ENCODE results near the gene SLC2A8.
A peak's percentile ranks its signal among the peaks of the same experiment; 100 is the strongest.

SLC2A8 gene

GRCh38 chr9:127418037-127418471 is 21.1 kb downstream of the SLC2A8 start:
- no peak for TF ChIP-seq CTCF (conservative IDR thresholded peaks at IDR 0.05; ENCODE audit: control insufficient read depth, insufficient read depth, low read depth, low read length)
- no peak for DNase-seq (ENCODE audit: low read depth)
- no peak overlapping the region for H3K4me3 ChIP-seq (ENCODE audit: control insufficient read depth, low read depth, low read length)

DNA sequence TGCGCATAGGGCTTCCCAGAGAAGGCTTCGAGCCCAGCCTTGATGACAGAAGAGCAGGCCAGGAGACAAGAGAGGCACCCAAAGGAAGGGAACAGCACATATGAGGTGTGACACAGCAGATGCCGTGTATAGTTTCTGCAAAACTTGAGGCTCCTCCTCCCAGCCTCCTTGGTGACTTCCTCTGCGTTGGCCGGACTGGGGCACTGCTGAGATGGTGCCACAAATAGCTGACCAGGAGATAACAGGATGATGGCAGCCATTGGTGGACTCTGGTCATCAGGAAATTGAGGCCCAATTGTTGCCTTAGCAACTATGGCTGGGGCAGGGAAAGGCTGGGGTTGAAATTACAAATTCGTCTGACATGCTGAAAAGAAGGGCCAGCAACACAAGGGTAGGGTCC is 22.4 kb downstream of the SLC2A8 start:
- no peak overlapping the region for H3K4me3 ChIP-seq (ENCODE audit: control insufficient read depth, low read depth, low read length)
- no peak for DNase-seq (ENCODE audit: low read depth)
- TF ChIP-seq CTCF (conservative IDR thresholded peaks at IDR 0.05; ENCODE audit: control insufficient read depth, insufficient read depth, low read depth, low read length): no peak

GRCh38 chr9:127421057-127421456 is 24.1 kb downstream of the SLC2A8 start:
- DNase-seq (ENCODE audit: low read depth): no peak
- no peak overlapping the region for H3K4me3 ChIP-seq (ENCODE audit: control insufficient read depth, low read depth, low read length)
- no peak for TF ChIP-seq CTCF (conservative IDR thresholded peaks at IDR 0.05; ENCODE audit: control insufficient read depth, insufficient read depth, low read depth, low read length)

- DNase-seq (ENCODE audit: low read depth): no peak
- no peak for TF ChIP-seq CTCF (conservative IDR thresholded peaks at IDR 0.05; ENCODE audit: control insufficient read depth, insufficient read depth, low read depth, low read length)
- H3K4me3 ChIP-seq (ENCODE audit: control insufficient read depth, low read depth, low read length): no peak overlapping the region
Measured at GRCh38 chr9:127422133-127422782, 25.3 kb downstream of the SLC2A8 start.

- no peak for DNase-seq (ENCODE audit: low read depth)
- H3K4me3 ChIP-seq (ENCODE audit: control insufficient read depth, low read depth, low read length): peak overlapping the region; percentile 76
- no peak for TF ChIP-seq CTCF (conservative IDR thresholded peaks at IDR 0.05; ENCODE audit: control insufficient read depth, insufficient read depth, low read depth, low read length)
Measured at GRCh38 chr9:127422787-127423186, 25.8 kb downstream of the SLC2A8 start.

DNA sequence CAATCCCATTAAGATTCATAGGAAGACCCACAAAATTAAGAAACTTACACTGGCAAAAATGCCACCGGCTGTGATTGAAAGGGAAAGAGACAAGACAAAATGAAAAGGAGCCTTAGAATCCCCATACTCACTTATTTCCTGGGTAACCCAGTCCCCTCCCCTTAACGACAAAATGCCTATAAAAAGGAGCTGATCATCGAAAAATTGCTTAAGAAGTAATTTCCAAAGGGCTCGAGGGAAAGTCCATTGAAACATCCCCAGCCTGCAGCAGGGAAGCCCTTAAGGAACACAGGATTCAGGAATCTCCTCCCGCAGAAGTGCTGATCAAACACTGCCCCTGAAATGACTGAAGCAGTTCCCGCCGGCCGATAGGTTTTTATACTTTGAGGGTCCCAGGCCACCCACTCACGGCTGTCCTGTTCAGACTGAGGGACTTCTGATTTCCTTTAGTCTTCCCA is 26.5 kb downstream of the SLC2A8 start:
- peak overlapping the region; percentile 76 for H3K4me3 ChIP-seq (ENCODE audit: control insufficient read depth, low read depth, low read length)
- TF ChIP-seq CTCF (conservative IDR thresholded peaks at IDR 0.05; ENCODE audit: control insufficient read depth, insufficient read depth, low read depth, low read length): no peak
- DNase-seq (ENCODE audit: low read depth): no peak
